HG03342 (cell line): ENCODE data around the gene PIGQ.

Source experiments
- ATAC-seq: cut with Tn5 transposase; IDR thresholded peaks from one replicate; pipeline ENCODE4 v1.9.1; 2021; ENCODE audit warnings: mild to moderate bottlenecking, moderate library complexity; ENCODE audit not compliant: unreplicated experiment

PIGQ gene

GRCh38 chr16:598823-599739 lies 29.3 kb downstream of the PIGQ start:
- ATAC-seq: no peak

GRCh38 chr16:600781-601180 lies 31.0 kb downstream of the PIGQ start:
- ATAC-seq: no peak

- no peak for ATAC-seq
Measured at GRCh38 chr16:603933-604332, 34.2 kb downstream of the PIGQ start.

- ATAC-seq: no peak
Measured at GRCh38 chr16:606656-607307, 37.0 kb downstream of the PIGQ start.

GRCh38 chr16:608019-608418 lies 38.3 kb downstream of the PIGQ start:
- ATAC-seq: no peak

GRCh38 chr16:609316-609715 lies 39.5 kb downstream of the PIGQ start:
- ATAC-seq: no peak

- ATAC-seq: no peak
Measured at GRCh38 chr16:609984-610383, 40.2 kb downstream of the PIGQ start.

- no peak for ATAC-seq
Measured at GRCh38 chr16:610513-611381, 41.0 kb downstream of the PIGQ start.

GRCh38 chr16:615122-615521 lies 45.4 kb downstream of the PIGQ start:
- ATAC-seq: no peak

GRCh38 chr16:616733-617586 lies 47.2 kb downstream of the PIGQ start:
- ATAC-seq: no peak

GRCh38 chr16:617855-618254 lies 48.1 kb downstream of the PIGQ start:
- no peak for ATAC-seq

- no peak for ATAC-seq
Measured at GRCh38 chr16:619476-620100, 49.8 kb downstream of the PIGQ start.

- ATAC-seq: no peak
Measured at GRCh38 chr16:620700-621525, 51.1 kb downstream of the PIGQ start.

GRCh38 chr16:621526-622105 lies 51.8 kb downstream of the PIGQ start:
- ATAC-seq: no peak

GRCh38 chr16:622920-623280 lies 53.1 kb downstream of the PIGQ start:
- ATAC-seq: no peak

- no peak for ATAC-seq
Measured at GRCh38 chr16:624526-625070, 54.8 kb downstream of the PIGQ start.

GRCh38 chr16:625117-625976 lies 55.6 kb downstream of the PIGQ start:
- ATAC-seq: no peak
